K562 (cell line): ENCODE data around the gene MED13L. TPM values are rescaled to one million over a fixed set of nuclear protein-coding genes. Genes with fewer than 3 reads are reported as not detected.

Source experiments
- ATAC-seq: fragments of 200-7000 bp; cut with Tn5 transposase; 3 replicates; pipeline ENCODE4 v1.9.1; 2020; ENCODE audit warnings: moderate library complexity
- BruUV-seq: library from RNA; stranded (reverse); fragments of 400-500 nt; replicated peaks from 2 replicates; lab custom pipeline; 2021; lab: Mats Ljungman, UMichigan
- CTCF ChIA-PET: fragments of 300-600 bp; formaldehyde crosslinking; extraction: SDS; loops from one replicate; lab custom pipeline; 2021; ENCODE audit warnings: low intra/inter-chr PET ratio; lab: Yijun Ruan, JAX
- POLR2A ChIA-PET: fragments of 300-600, 350-650 bp; sonication (Branson Sonifier 250); formaldehyde crosslinking; extraction: SDS; loops from one replicate; lab custom pipeline; 2021; ENCODE audit warnings: antibody characterized with exemption, inconsistent platforms; lab: Yijun Ruan, JAX
- DNase-seq, 4 experiments: peaks; one replicate each; pipeline versions ENCODE4 v3.0.0 to v3.0.0-alpha.2; 2011 to 2018; ENCODE audit warnings: low spot score in 3 of 4, mixed read lengths in 3 of 4; ENCODE audit errors: extremely low read depth in 1 of 4
- FAIRE-seq: peaks from 2 replicates; lab custom pipeline; 2011; peaks lifted over from hg19 to GRCh38; lab: Jason Lieb, UNC
- H2AFZ ChIP-seq: 2 replicates; pipeline ENCODE4 v1.6.0; 2011; ENCODE audit warnings: low read depth, low read length, control low read depth, inconsistent platforms
- H3K27ac ChIP-seq: fragments of 200-600 bp; 3 replicates; pipeline ENCODE4 v1.8.0; 2011; ENCODE audit warnings: low read depth, mild to moderate bottlenecking, control low read depth, inconsistent platforms, low read length, moderate library complexity, mixed read lengths; ENCODE audit errors: extremely low read depth
- H3K27me3 ChIP-seq, 2 experiments: fragments of 300-600 bp in 1 of 2; 2 replicates in 1 of 2; 3 replicates in 1 of 2; pipeline versions ENCODE4 v1.6.0 to v1.8.0; 2011; ENCODE audit warnings: inconsistent platforms in 2 of 2, low read length in 2 of 2, mild to moderate bottlenecking in 1 of 2, mixed read lengths in 1 of 2, moderate library complexity in 1 of 2; ENCODE audit not compliant: control insufficient read depth in 2 of 2, insufficient read depth in 2 of 2
- H3K36me3 ChIP-seq: fragments of 300-600 bp; 3 replicates; pipeline ENCODE4 v1.8.0; 2011; ENCODE audit warnings: mild to moderate bottlenecking, low read length, inconsistent platforms; ENCODE audit not compliant: control insufficient read depth, insufficient read depth
- H3K4me1 ChIP-seq, 2 experiments: fragments of 200-600 bp in 1 of 2; replicated peaks in 1 of 2; 2 replicates in 1 of 2; 3 replicates in 1 of 2; pipeline versions ENCODE4 v1.5.1 to v1.8.0; 2011; ENCODE audit warnings: inconsistent platforms in 2 of 2, low read length in 2 of 2, mild to moderate bottlenecking in 1 of 2, mixed read lengths in 1 of 2, moderate library complexity in 1 of 2; ENCODE audit not compliant: control insufficient read depth in 2 of 2, insufficient read depth in 2 of 2
- H3K4me2 ChIP-seq: 2 replicates; pipeline ENCODE4 v1.6.1; 2011; ENCODE audit warnings: low read length, control low read depth, inconsistent platforms, mixed read lengths; ENCODE audit not compliant: insufficient read depth
- H3K4me3 ChIP-seq: fragments of 200-600 bp; sonication (generic), shearing (Covaris generic); 2 replicates; pipeline ENCODE4 v1.5.1; 2016; ENCODE audit warnings: control low read depth, inconsistent platforms
- H3K79me2 ChIP-seq: fragments of 200-600 bp; 3 replicates; pipeline ENCODE4 v1.8.0; 2011; ENCODE audit warnings: low read length, inconsistent platforms; ENCODE audit not compliant: control insufficient read depth, insufficient read depth
- H3K9ac ChIP-seq, 2 experiments: 2 replicates each; pipeline versions ENCODE4 v1.6.0 to v1.6.1; 2011; ENCODE audit warnings: low read depth in 2 of 2, low read length in 2 of 2, control low read depth in 1 of 2, inconsistent platforms in 1 of 2, mild to moderate bottlenecking in 1 of 2, mixed read lengths in 1 of 2; ENCODE audit not compliant: insufficient read depth in 1 of 2
- H3K9me1 ChIP-seq: one replicate; pipeline ENCODE4 v1.6.0; 2011; ENCODE audit warnings: inconsistent platforms, mild to moderate bottlenecking, low read length, moderate library complexity; ENCODE audit not compliant: control insufficient read depth, insufficient read depth
- H3K9me3 ChIP-seq: replicated peaks from 2 replicates; pipeline ENCODE4 v1.5.1; 2011; ENCODE audit warnings: low read depth, low read length, inconsistent platforms; ENCODE audit not compliant: control insufficient read depth, insufficient read depth
- H4K20me1 ChIP-seq: replicated peaks from 2 replicates; pipeline ENCODE4 v1.6.1; 2011; ENCODE audit warnings: low read length, inconsistent platforms, mixed read lengths; ENCODE audit not compliant: control insufficient read depth, insufficient read depth
- ESRRB ChIP-seq: fragments of 250-450 bp; sonication (Bioruptor Pico); IDR thresholded peaks from 2 replicates; pipeline ENCODE4 v1.5.0; 2020; ENCODE audit warnings: mild to moderate bottlenecking, moderate library complexity, borderline replicate concordance
- FOXP4 ChIP-seq: sonication (generic); formaldehyde crosslinking; IDR thresholded peaks from 2 replicates; pipeline ENCODE4 v1.8.0; 2022; ENCODE audit warnings: mild to moderate bottlenecking, missing genetic modification reagents, borderline replicate concordance
- GTF3C2 ChIP-seq: IDR thresholded peaks from 3 replicates; pipeline ENCODE4 v1.6.1; 2011; ENCODE audit warnings: borderline replicate concordance, mild to moderate bottlenecking, moderate library complexity; ENCODE audit not compliant: insufficient read length; ENCODE audit errors: extremely low read depth
- HDAC1 ChIP-seq, 2 experiments: fragments of 450-650 bp; IDR thresholded peaks; 2 replicates each; pipeline ENCODE4 v1.6.1; 2016 to 2017; ENCODE audit warnings: inconsistent platforms in 1 of 2, mild to moderate bottlenecking in 1 of 2, moderate library complexity in 1 of 2
- MECOM ChIP-seq: fragments of 250-450 bp; sonication (Bioruptor Pico); IDR thresholded peaks from 2 replicates; pipeline ENCODE4 v1.8.0; 2022; ENCODE audit warnings: inconsistent platforms
- POLR2AphosphoS2 ChIP-seq: IDR thresholded peaks from 2 replicates; pipeline ENCODE4 v1.6.1; 2012; ENCODE audit warnings: low read length, improper control_type of control experiment
- SMAD4 ChIP-seq: fragments of 250-450 bp; sonication (Bioruptor Pico); conservative IDR thresholded peaks from 2 replicates; pipeline ENCODE4 v1.8.0; 2021; ENCODE audit warnings: inconsistent platforms, mild to moderate bottlenecking, moderate library complexity
- ZNF24 ChIP-seq: fragments of 450-650 bp; IDR thresholded peaks from 2 replicates; pipeline ENCODE4 v1.6.1; 2016
- ZNF316 ChIP-seq: fragments of 450-650 bp; IDR thresholded peaks from 2 replicates; pipeline ENCODE4 v1.6.1; 2016
- ZNF407 ChIP-seq: fragments of 450-650 bp; IDR thresholded peaks from 2 replicates; pipeline ENCODE4 v1.6.1; 2016; ENCODE audit warnings: low read depth
- WGBS: fragments of 100-300 bp; shearing (Covaris generic); methylation state at CpG from one replicate; pipeline ENCODE4 v1.1.6; 2016; ENCODE audit warnings: low coverage, mixed read lengths; ENCODE audit not compliant: insufficient coverage; ENCODE audit errors: missing lambda C conversion rate; 5-methylcytosine and 5-hydroxymethylcytosine counted together
- in situ Hi-C: fragments of 300-500 bp; cut with MboI; formaldehyde crosslinking; loops from 4 replicates; pipeline ENCODE4 v1.15.0; 2018; ENCODE audit warnings: inconsistent platforms, mixed read lengths
- intact Hi-C: fragments of 100-400 bp; cut with micrococcal nuclease; formaldehyde crosslinking; loops from 2 replicates; pipeline ENCODE4 v1.14.2; 2022
- polyA plus RNA-seq, 8 experiments: library from polyadenylated mRNA; depleted of rRNA in 4 of 8; stranded (reverse) in 5 of 8; unstranded in 3 of 8; fragments of >200 nt; fragmentation: Nextera tagmentation in 2 of 8; fragmentation: Illumina TruSeq in 1 of 8; extraction: Ambion mirVana in 2 of 8; extraction: Trizol in 1 of 8; gene quantifications; 2 replicates each; pipeline versions ENCODE4 v1.2.1 to v1.2.3, GENCODE V29; 2011 to 2014; ENCODE audit warnings: inconsistent platforms in 1 of 8, missing spikeins in 1 of 8
- total RNA-seq, 7 experiments: library from RNA; depleted of rRNA in 6 of 7; stranded (reverse); fragments of >200 nt in 6 of 7; fragmentation: Illumina TruSeq in 2 of 7; extraction: Trizol in 2 of 7; gene quantifications; 2 replicates each; pipeline versions ENCODE4 v1.2.1 to v1.2.3, GENCODE V29; 2011 to 2021; ENCODE audit warnings: low replicate concordance in 1 of 7

Gene MED13L
- total and polyA plus RNA-seq, 9 of the 15 experiments (the other 6 are each of a cell fraction or from before 2014, with no cell fraction given) = 13.4 to 90.3 (median 36.9) TPM

- H3K27ac ChIP-seq = no peak overlapping the region
- in situ Hi-C loops = no loop called here
- no peaks in the 10 kb centered on the region for H3K9me1 ChIP-seq
- H3K4me1 ChIP-seq = peaks cover 0 to 7% of the 10 kb centered on the region in 2 experiments; a peak in 2 of 5 replicates
- no peak overlapping the region for H3K4me2 ChIP-seq
- peaks cover 3% of the 10 kb centered on the region; the same call in 1 of the 2 replicates for H4K20me1 ChIP-seq
- WGBS = 2% methylated on average over 5 of the region's 5 CpGs
- CTCF ChIA-PET = no interaction called here
- POLR2A ChIA-PET = interaction anchor here (0.5 to 0.6 kb wide), 2 partner anchors 127 to 158 kb away, joined by 3 read pairs; no protein-coding TSS in a partner anchor
- BruUV-seq = no TSS peak
- H2AFZ ChIP-seq = no peak overlapping the region
- H3K79me2 ChIP-seq = no peaks in the 10 kb centered on the region
- H3K36me3 ChIP-seq = no peaks in the 10 kb centered on the region
- H3K9me3 ChIP-seq = no peaks in the 10 kb centered on the region
- FAIRE-seq (no peak), DNase-seq (no peak), ATAC-seq (no peak)
- no peak overlapping the region for H3K9ac ChIP-seq
- peaks cover 3 to 17% of the 10 kb centered on the region in 2 experiments; a peak in 3 of 5 replicates for H3K27me3 ChIP-seq
- H3K4me3 ChIP-seq = no peak overlapping the region
- intact Hi-C loops = loop anchor here (10.0 kb wide), 1 partner anchor 119 kb away; no protein-coding TSS in a partner anchor
- TF ChIP-seq MECOM (no peak), ESRRB (no peak), POLR2AphosphoS2 (no peak), FOXP4 (CRISPR knock-in tag) (no peak), GTF3C2 (no peak), ZNF316 (no peak), ZNF24 (no peak), SMAD4 (CRISPR knock-in tag) (no peak), HDAC1 (IDR thresholded peaks at IDR 0.05) (no peak), ZNF407 (no peak)
These were observed 363.4 kb downstream of the MED13L start for GRCh38 chr12:115914122-115914521.
